GM12891 (cell line): ENCODE data around the gene MEP1B.

Source experiments
- POLR2A ChIP-seq: IDR thresholded peaks from 2 replicates; pipeline ENCODE4 v1.6.1; 2011; ENCODE audit warnings: low read depth, low read length, control low read depth
- POLR2AphosphoS5 ChIP-seq: IDR thresholded peaks from 2 replicates; pipeline ENCODE4 v1.6.1; 2011; ENCODE audit warnings: low read depth, low read length, control low read depth
- SPI1 ChIP-seq: IDR thresholded peaks from 2 replicates; pipeline ENCODE4 v1.6.1; 2011; ENCODE audit warnings: low read depth, low read length, control low read depth
- TAF1 ChIP-seq: IDR thresholded peaks from 2 replicates; pipeline ENCODE4 v1.6.1; 2011; ENCODE audit warnings: low read depth, low read length, control low read depth

DNA sequence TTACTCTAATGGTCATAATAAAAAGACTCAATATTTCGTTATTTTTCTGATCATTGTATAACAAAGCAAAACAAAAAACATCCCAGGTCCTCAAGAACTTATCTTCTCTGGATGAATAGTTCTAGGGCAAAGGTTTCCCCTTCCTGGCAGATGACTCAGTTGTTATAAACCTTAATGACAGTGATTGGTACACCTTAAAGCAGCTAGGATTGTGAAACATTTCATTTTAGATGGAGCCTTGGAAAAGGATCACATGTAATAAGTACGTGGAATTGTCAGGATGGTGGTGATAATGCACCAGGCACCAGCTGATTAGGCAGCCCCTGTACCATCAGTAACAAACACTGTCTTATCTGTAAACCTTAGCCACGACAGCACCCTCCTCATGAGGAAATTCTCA is 47.2 kb downstream of the MEP1B start:
- TF ChIP-seq POLR2AphosphoS5 (no peak), POLR2A (no peak), TAF1 (no peak), SPI1 (no peak)
